HepG2 (cell line): ENCODE data around the gene NUDT3. TPM values are rescaled to one million over a fixed set of nuclear protein-coding genes. Genes with fewer than 3 reads are reported as not detected.

Source experiments
- ADNP ChIP-seq: sonication (generic); formaldehyde crosslinking; IDR thresholded peaks from 2 replicates; pipeline ENCODE4 v1.4.0; 2020; ENCODE audit warnings: missing genetic modification reagents
- SALL1 ChIP-seq: sonication (generic); formaldehyde crosslinking; IDR thresholded peaks from 2 replicates; pipeline ENCODE4 v1.8.0; 2022; ENCODE audit warnings: mild to moderate bottlenecking, missing genetic modification reagents
- YEATS2 ChIP-seq: sonication (generic); formaldehyde crosslinking; IDR thresholded peaks from 2 replicates; pipeline ENCODE4 v1.4.0; 2020; ENCODE audit warnings: missing genetic modification reagents, borderline replicate concordance
- ZBTB1 ChIP-seq: sonication (generic); formaldehyde crosslinking; IDR thresholded peaks from 2 replicates; pipeline ENCODE4 v1.4.0; 2020; ENCODE audit warnings: missing genetic modification reagents, borderline replicate concordance
- ZKSCAN1 ChIP-seq: fragments of 150-350 bp; IDR thresholded peaks from 2 replicates; pipeline ENCODE4 v1.6.1; 2014; ENCODE audit warnings: low read length
- ZNF263 ChIP-seq: sonication (generic); formaldehyde crosslinking; IDR thresholded peaks from 2 replicates; pipeline ENCODE4 v1.4.0; 2020; ENCODE audit warnings: missing genetic modification reagents
- ZNF274 ChIP-seq: sonication (generic); formaldehyde crosslinking; IDR thresholded peaks from 2 replicates; pipeline ENCODE4 v1.5.1; 2020; ENCODE audit warnings: mild to moderate bottlenecking, missing genetic modification reagents
- ZNF335 ChIP-seq: sonication (generic); formaldehyde crosslinking; IDR thresholded peaks from 2 replicates; pipeline ENCODE4 v1.4.0; 2020; ENCODE audit warnings: missing genetic modification reagents
- ZNF570 ChIP-seq: sonication (generic); formaldehyde crosslinking; IDR thresholded peaks from 2 replicates; pipeline ENCODE4 v1.4.0; 2020; ENCODE audit warnings: mild to moderate bottlenecking, missing genetic modification reagents, borderline replicate concordance
- ZNF572 ChIP-seq: sonication (generic); formaldehyde crosslinking; IDR thresholded peaks from 2 replicates; pipeline ENCODE4 v1.5.1; 2020; ENCODE audit warnings: mild to moderate bottlenecking, missing genetic modification reagents
- ZNF772 ChIP-seq: sonication (generic); formaldehyde crosslinking; IDR thresholded peaks from 2 replicates; pipeline ENCODE4 v1.5.0; 2020; ENCODE audit warnings: mild to moderate bottlenecking, missing genetic modification reagents
- polyA plus RNA-seq, 8 experiments: library from polyadenylated mRNA; depleted of rRNA in 3 of 8; stranded (reverse) in 7 of 8; unstranded in 1 of 8; fragments of >200 nt; fragmentation: Illumina TruSeq in 4 of 8; extraction: Trizol in 4 of 8; gene quantifications; 2 replicates each; pipeline versions ENCODE4 v1.2.1 to v1.2.3, GENCODE V29; 2011 to 2016; ENCODE audit warnings: low read depth in 4 of 8, missing spikeins in 1 of 8, mixed read lengths in 1 of 8; ENCODE audit not compliant: insufficient read depth in 1 of 8
- total RNA-seq, 5 experiments: library from RNA; depleted of rRNA; stranded (reverse); fragments of >200 nt; fragmentation: Illumina TruSeq; extraction: Trizol; gene quantifications; 2 replicates each; pipeline ENCODE4 v1.2.3, GENCODE V29; 2016; ENCODE audit warnings: low read depth in 1 of 5
- TF ChIP-seq, protein P1 (sequence below): IDR thresholded peaks from 2 replicates; pipeline ENCODE4 v1.6.1; 2016
- TF ChIP-seq, protein P2 (sequence below): sonication (generic); formaldehyde crosslinking; IDR thresholded peaks from 2 replicates; pipeline ENCODE4 v1.4.0; 2020; ENCODE audit warnings: missing genetic modification reagents
- TF ChIP-seq, protein P3 (sequence below): fragments of 450-650 bp; IDR thresholded peaks from 2 replicates; pipeline ENCODE4 v1.6.1; 2017; ENCODE audit warnings: mild to moderate bottlenecking
- TF ChIP-seq, protein P4 (sequence below): sonication (generic); formaldehyde crosslinking; IDR thresholded peaks from one replicate; pipeline ENCODE4 v1.5.1; 2020; ENCODE audit warnings: mild to moderate bottlenecking, missing genetic modification reagents; ENCODE audit errors: not compliant biosample characterization

The NUDT3 gene
- total and polyA plus RNA-seq, 2 of the 13 experiments (the other 11 are each of a cell fraction or from before 2014, with no cell fraction given), result 20.2 to 20.6 TPM

DNA sequence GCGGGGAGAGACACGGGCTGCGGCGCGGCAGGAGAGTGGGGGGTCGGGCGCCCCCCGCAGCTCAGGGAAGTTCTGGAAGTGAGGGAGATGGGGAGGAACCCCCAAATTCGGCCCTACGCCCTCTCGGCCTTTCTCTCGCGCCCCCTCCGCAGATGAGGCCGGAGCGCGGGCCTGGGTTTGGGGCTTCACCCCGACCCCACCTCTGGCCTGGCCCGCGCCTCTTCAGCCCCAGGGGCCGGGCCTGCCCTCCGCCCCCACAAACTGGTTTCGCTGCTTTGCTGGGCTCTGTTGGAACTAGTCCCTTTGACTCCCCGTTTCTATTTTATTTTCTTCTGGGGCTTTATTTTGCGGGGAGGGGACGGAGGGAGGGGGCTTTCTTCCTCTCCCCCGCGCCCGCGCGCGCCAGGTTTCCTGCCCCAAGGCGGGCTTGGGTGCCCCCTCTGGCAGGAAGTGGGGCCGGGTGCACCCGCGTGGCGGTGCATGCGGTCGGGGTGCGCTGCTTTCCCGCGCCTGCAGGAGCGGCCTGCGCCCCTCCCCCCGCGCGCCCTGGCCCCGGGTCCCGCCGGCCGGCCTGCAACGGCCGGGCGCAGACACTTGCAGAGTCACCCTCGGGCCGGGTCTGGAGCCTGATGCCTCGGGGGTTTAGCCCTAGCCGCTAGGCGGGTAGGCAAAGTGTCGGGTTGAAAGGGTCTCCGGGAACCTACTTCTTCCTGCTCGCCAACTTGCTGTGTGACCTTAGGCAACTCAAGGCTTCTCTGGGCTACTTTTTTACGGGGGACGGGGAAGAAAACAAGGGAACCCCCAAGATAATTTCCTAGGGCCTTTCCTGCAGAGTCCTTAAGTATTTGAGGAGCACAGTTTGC lies 154.5 kb downstream of the NUDT3 start (continued):
- TF ChIP-seq, protein P1, sequence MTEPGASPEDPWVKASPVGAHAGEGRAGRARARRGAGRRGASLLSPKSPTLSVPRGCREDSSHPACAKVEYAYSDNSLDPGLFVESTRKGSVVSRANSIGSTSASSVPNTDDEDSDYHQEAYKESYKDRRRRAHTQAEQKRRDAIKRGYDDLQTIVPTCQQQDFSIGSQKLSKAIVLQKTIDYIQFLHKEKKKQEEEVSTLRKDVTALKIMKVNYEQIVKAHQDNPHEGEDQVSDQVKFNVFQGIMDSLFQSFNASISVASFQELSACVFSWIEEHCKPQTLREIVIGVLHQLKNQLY, result peak; percentile 81
- TF ChIP-seq ZNF572 (CRISPR knock-in tag) (peak; percentile 84; the same call in 1 of the 2 replicates), ZBTB1 (peak; percentile 92; the same call in 1 of the 2 replicates), ZKSCAN1 (no peak), ZNF274 (CRISPR knock-in tag) (peak; percentile 99), ZNF263 (CRISPR knock-in tag) (peak; percentile 87), ADNP (CRISPR knock-in tag) (0 out of 2 replicates have a peak, but pooled peaks have one; percentile 38), YEATS2 (CRISPR knock-in tag) (peak; percentile 75), ZNF772 (peak; percentile 98), ZNF570 (peak; percentile 97; the same call in 1 of the 2 replicates), SALL1 (CRISPR knock-in tag) (peak; percentile 93), ZNF335 (0 out of 2 replicates have a peak, but pooled peaks have one; percentile 61)
- TF ChIP-seq, protein P2, sequence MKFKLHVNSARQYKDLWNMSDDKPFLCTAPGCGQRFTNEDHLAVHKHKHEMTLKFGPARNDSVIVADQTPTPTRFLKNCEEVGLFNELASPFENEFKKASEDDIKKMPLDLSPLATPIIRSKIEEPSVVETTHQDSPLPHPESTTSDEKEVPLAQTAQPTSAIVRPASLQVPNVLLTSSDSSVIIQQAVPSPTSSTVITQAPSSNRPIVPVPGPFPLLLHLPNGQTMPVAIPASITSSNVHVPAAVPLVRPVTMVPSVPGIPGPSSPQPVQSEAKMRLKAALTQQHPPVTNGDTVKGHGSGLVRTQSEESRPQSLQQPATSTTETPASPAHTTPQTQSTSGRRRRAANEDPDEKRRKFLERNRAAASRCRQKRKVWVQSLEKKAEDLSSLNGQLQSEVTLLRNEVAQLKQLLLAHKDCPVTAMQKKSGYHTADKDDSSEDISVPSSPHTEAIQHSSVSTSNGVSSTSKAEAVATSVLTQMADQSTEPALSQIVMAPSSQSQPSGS (CRISPR knock-in tag), result peak; percentile 74; the same call in 1 of the 2 replicates
- TF ChIP-seq, protein P3, sequence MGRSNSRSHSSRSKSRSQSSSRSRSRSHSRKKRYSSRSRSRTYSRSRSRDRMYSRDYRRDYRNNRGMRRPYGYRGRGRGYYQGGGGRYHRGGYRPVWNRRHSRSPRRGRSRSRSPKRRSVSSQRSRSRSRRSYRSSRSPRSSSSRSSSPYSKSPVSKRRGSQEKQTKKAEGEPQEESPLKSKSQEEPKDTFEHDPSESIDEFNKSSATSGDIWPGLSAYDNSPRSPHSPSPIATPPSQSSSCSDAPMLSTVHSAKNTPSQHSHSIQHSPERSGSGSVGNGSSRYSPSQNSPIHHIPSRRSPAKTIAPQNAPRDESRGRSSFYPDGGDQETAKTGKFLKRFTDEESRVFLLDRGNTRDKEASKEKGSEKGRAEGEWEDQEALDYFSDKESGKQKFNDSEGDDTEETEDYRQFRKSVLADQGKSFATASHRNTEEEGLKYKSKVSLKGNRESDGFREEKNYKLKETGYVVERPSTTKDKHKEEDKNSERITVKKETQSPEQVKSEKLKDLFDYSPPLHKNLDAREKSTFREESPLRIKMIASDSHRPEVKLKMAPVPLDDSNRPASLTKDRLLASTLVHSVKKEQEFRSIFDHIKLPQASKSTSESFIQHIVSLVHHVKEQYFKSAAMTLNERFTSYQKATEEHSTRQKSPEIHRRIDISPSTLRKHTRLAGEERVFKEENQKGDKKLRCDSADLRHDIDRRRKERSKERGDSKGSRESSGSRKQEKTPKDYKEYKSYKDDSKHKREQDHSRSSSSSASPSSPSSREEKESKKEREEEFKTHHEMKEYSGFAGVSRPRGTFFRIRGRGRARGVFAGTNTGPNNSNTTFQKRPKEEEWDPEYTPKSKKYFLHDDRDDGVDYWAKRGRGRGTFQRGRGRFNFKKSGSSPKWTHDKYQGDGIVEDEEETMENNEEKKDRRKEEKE, result no peak
- TF ChIP-seq, protein P4, sequence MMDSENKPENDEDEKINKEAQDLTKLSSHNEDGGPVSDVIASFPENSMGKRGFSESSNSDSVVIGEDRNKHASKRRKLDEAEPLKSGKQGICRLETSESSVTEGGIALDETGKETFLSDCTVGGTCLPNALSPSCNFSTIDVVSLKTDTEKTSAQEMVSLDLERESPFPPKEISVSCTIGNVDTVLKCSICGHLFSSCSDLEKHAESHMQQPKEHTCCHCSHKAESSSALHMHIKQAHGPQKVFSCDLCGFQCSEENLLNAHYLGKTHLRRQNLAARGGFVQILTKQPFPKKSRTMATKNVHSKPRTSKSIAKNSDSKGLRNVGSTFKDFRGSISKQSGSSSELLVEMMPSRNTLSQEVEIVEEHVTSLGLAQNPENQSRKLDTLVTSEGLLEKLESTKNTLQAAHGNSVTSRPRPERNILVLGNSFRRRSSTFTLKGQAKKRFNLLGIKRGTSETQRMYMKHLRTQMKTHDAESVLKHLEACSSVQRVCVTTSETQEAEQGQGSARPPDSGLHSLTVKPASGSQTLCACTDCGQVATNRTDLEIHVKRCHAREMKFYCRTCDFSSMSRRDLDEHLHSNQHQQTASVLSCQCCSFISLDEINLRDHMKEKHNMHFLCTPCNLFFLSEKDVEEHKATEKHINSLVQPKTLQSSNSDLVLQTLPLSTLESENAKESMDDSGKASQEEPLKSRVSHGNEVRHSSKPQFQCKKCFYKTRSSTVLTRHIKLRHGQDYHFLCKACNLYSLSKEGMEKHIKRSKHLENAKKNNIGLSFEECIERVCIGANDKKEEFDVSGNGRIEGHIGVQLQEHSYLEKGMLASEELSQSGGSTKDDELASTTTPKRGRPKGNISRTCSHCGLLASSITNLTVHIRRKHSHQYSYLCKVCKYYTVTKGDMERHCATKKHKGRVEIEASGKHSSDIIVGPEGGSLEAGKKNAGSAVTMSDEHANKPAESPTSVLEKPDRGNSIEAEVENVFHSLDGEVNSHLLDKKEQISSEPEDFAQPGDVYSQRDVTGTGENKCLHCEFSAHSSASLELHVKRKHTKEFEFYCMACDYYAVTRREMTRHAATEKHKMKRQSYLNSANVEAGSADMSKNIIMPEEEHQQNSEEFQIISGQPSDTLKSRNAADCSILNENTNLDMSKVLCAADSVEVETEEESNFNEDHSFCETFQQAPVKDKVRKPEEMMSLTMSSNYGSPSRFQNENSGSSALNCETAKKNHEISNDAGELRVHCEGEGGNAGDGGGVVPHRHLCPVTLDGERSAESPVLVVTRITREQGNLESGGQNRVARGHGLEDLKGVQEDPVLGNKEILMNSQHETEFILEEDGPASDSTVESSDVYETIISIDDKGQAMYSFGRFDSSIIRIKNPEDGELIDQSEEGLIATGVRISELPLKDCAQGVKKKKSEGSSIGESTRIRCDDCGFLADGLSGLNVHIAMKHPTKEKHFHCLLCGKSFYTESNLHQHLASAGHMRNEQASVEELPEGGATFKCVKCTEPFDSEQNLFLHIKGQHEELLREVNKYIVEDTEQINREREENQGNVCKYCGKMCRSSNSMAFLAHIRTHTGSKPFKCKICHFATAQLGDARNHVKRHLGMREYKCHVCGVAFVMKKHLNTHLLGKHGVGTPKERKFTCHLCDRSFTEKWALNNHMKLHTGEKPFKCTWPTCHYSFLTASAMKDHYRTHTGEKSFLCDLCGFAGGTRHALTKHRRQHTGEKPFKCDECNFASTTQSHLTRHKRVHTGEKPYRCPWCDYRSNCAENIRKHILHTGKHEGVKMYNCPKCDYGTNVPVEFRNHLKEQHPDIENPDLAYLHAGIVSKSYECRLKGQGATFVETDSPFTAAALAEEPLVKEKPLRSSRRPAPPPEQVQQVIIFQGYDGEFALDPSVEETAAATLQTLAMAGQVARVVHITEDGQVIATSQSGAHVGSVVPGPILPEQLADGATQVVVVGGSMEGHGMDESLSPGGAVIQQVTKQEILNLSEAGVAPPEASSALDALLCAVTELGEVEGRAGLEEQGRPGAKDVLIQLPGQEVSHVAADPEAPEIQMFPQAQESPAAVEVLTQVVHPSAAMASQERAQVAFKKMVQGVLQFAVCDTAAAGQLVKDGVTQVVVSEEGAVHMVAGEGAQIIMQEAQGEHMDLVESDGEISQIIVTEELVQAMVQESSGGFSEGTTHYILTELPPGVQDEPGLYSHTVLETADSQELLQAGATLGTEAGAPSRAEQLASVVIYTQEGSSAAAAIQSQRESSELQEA (CRISPR knock-in tag), result peak; percentile 69
